Suprapubic skin (tissue), 4 donors: ENCODE data around the gene TBX4. TPM values are rescaled to one million over a fixed set of nuclear protein-coding genes. Genes with fewer than 3 reads are reported as not detected.

Experiments
- DNase-seq, 2 donors: peaks; one replicate each; pipeline ENCODE4 v3.0.0-alpha.2; 2019; ENCODE audit warnings: low spot score in 2 of 2
- H3K27ac ChIP-seq: fragments of 200-600 bp; sonication (generic); one replicate; pipeline ENCODE4 v1.5.1; 2019
- H3K27me3 ChIP-seq: fragments of 200-600 bp; sonication (generic); one replicate; pipeline ENCODE4 v1.5.1; 2019
- H3K36me3 ChIP-seq: fragments of 200-600 bp; sonication (generic); one replicate; pipeline ENCODE4 v1.5.1; 2019
- H3K4me1 ChIP-seq: fragments of 200-600 bp; sonication (generic); one replicate; pipeline ENCODE4 v1.5.1; 2019
- H3K4me3 ChIP-seq: fragments of 200-600 bp; sonication (generic); one replicate; pipeline ENCODE4 v1.5.1; 2019; ENCODE audit warnings: mild to moderate bottlenecking
- H3K9me3 ChIP-seq: fragments of 200-600 bp; sonication (generic); one replicate; pipeline ENCODE4 v1.5.1; 2019
- EP300 ChIP-seq: sonication (generic); formaldehyde crosslinking; IDR thresholded peaks from one replicate; pipeline ENCODE4 v1.6.1; 2017; ENCODE audit warnings: antibody characterized with exemption
- POLR2A ChIP-seq, 2 donors: fragments of 450-650 bp; IDR thresholded peaks; one replicate each; pipeline ENCODE4 v1.6.1; 2017; ENCODE audit warnings: antibody characterized with exemption in 2 of 2, mild to moderate bottlenecking in 2 of 2, moderate library complexity in 2 of 2
- POLR2AphosphoS5 ChIP-seq, 3 donors: sonication (generic); formaldehyde crosslinking; IDR thresholded peaks; one replicate each; pipeline ENCODE4 v1.6.1; 2017; ENCODE audit warnings: antibody characterized with exemption in 3 of 3
- WGBS: methylation state at CpG from one replicate; pipeline ENCODE4 v1.1.5; 2018; 5-methylcytosine and 5-hydroxymethylcytosine counted together
- total RNA-seq, 4 donors: library from RNA; depleted of rRNA; stranded (reverse); fragments of >200 nt; gene quantifications; one replicate each; pipeline ENCODE4 v1.1.0, GENCODE V29; 2016
- TF ChIP-seq, protein P1 (sequence below), 2 donors: fragments of 200-600 bp in 1 of 2; fragments of 450-650 bp in 1 of 2; sonication (generic) in 1 of 2; IDR thresholded peaks; one replicate each; pipeline ENCODE4 v1.5.1; 2016 to 2019; ENCODE audit warnings: antibody characterized with exemption in 2 of 2, mild to moderate bottlenecking in 1 of 2, moderate library complexity in 1 of 2

The TBX4 gene
- total RNA-seq, 4 donors from 2014 or later = 0.30 to 0.56 TPM; not detected in 2

DNA sequence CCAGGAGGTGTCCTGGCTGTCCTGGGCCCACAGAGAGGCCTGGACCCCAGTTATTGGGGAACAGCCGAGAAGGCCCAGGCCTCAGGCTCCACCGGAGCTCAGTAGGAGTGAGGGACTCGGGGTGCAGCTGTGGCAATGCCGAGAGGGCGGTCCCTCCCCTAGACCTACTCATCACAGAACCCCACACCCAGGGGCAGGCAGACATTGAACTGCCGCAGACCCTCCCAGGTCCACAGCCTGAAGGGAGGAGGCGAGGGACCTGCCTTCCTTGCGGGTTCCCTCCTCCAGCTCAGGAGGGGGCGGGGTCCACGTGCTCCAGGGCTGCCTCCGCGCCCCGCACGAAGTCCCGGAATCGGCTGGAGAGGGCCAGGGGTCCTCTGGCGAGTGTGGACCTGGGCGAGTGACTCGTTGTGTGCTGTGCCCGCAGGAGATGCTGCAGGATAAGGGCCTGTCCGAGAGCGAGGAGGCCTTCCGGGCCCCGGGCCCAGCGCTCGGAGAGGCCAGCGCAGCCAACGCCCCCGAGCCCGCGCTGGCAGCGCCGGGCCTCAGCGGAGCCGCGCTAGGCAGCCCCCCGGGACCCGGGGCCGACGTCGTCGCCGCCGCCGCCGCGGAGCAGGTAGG, 3.9 kb downstream of the TBX4 start:
- Histone ChIP-seq H3K4me3 (no peak overlapping the region), H3K27me3 (peaks cover 96% of the 10 kb centered on the region), H3K4me1 (peaks cover 31% of the 10 kb centered on the region), H3K27ac (no peak overlapping the region), H3K36me3 (no peaks in the 10 kb centered on the region), H3K9me3 (no peaks in the 10 kb centered on the region)
- peak in 1 of 2 donors; percentile 60 for DNase-seq
- 62% methylated on average over 2 of the region's 47 CpGs for WGBS
- TF ChIP-seq POLR2AphosphoS5 (IDR thresholded peaks at IDR 0.05) = no peak
- TF ChIP-seq, protein P1, sequence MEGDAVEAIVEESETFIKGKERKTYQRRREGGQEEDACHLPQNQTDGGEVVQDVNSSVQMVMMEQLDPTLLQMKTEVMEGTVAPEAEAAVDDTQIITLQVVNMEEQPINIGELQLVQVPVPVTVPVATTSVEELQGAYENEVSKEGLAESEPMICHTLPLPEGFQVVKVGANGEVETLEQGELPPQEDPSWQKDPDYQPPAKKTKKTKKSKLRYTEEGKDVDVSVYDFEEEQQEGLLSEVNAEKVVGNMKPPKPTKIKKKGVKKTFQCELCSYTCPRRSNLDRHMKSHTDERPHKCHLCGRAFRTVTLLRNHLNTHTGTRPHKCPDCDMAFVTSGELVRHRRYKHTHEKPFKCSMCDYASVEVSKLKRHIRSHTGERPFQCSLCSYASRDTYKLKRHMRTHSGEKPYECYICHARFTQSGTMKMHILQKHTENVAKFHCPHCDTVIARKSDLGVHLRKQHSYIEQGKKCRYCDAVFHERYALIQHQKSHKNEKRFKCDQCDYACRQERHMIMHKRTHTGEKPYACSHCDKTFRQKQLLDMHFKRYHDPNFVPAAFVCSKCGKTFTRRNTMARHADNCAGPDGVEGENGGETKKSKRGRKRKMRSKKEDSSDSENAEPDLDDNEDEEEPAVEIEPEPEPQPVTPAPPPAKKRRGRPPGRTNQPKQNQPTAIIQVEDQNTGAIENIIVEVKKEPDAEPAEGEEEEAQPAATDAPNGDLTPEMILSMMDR (IDR thresholded peaks at IDR 0.05) = no peak
- no peak for TF ChIP-seq POLR2A (IDR thresholded peaks at IDR 0.05)
- TF ChIP-seq EP300 = no peak

DNA sequence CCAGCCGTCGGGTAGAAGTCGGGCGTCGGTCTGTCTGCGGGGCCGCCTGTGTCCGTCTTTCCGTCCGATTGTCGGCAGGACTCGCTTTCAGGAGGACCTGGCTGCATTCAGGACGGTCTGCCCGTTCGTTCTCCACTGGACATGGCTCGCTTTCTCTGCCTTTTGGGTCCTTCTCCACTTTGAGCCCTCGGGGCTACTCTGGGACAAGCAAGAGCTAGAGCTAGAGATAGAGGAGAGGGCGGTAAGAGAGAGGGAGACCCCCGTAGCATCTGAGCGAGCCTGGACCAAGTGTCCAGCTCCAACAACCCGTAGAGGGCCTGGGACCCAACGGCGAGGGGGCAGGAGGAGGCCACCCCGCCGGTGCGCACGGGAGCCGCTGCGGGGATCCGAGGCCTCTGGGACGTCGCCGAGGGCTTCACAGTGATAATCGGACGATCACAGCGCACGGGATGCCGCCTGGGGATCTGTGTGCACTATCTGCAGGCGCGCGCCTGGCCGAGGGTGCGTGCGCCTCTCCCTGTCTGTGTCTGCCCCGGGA, 4.5 kb downstream of the TBX4 start:
- peak in 1 of 2 donors; percentile 68 for DNase-seq
- Histone ChIP-seq H3K27ac (no peak overlapping the region), H3K27me3 (peaks cover 96% of the 10 kb centered on the region), H3K9me3 (no peaks in the 10 kb centered on the region), H3K36me3 (no peaks in the 10 kb centered on the region), H3K4me3 (peak overlapping the region; percentile 35), H3K4me1 (peaks cover 28% of the 10 kb centered on the region)
- WGBS = 35% methylated on average over 12 of the region's 45 CpGs
- no peak for TF ChIP-seq POLR2AphosphoS5 (IDR thresholded peaks at IDR 0.05)

DNA sequence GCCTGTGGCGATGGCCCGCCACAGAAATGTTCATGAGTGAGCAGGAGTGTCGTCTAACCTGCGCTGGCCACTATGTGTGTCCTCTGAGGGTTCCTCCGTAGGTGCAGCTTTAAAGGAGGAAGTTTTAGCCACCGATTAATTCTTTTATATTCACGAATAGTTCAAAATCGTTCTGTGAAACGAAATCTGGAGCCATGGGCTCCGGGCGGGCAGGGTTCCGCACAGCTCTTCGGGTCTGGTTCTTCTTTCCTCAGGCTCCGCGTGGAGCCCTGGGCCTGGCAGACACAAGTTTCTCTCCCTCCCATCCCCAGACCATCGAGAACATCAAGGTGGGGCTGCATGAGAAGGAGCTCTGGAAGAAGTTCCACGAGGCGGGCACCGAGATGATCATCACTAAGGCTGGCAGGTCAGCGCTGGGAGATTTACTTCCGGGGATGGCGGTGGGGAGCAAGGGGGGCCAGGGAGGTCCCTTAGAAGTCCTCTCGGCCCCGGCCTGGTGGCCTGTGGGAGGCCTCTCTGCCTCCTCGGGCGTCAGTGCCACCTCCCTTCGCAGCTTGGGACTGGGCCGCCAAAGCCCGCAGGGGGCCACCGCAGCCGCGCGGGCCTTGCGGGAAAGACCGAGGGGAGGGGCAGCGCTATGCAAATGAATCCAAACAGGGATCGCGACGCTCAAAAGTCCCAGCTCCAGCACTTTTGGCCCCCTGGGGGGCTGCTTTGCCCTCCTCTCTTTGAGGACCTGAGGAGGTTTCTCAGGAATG, 5.2 kb downstream of the TBX4 start:
- no peaks in the 10 kb centered on the region for H3K9me3 ChIP-seq
- peak in 1 of 2 donors; percentile 64 for DNase-seq
- no peaks in the 10 kb centered on the region for H3K36me3 ChIP-seq
- H3K27me3 ChIP-seq = peaks cover 96% of the 10 kb centered on the region
- TF ChIP-seq POLR2AphosphoS5 (IDR thresholded peaks at IDR 0.05) (no peak), POLR2A (IDR thresholded peaks at IDR 0.05) (no peak), EP300 (no peak)
- TF ChIP-seq, protein P1 (IDR thresholded peaks at IDR 0.05) = no peak
- 39% methylated on average over 18 of the region's 39 CpGs for WGBS
- no peak overlapping the region for H3K27ac ChIP-seq
- peak overlapping the region; percentile 35 for H3K4me3 ChIP-seq
- peaks cover 28% of the 10 kb centered on the region for H3K4me1 ChIP-seq

DNA sequence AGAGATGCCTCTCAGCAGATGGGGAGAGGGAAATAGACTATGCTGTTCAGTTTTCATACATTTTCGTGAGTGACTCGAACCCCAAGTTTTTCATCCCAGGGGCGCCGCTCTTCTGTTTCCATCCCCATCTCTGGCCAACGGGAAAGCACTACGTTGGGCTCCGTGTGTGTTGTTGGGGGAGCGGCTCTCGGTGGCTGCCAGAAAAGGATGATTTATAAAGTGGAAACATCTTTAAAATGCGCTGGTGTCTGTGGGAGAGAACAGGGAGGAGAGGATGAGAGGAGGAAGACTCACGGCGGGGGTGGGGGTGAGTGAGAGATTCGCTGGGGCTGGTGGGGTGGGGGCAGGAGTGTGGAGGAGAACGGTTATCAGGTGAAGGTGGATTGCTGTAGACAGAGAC, 5.8 kb downstream of the TBX4 start:
- Histone ChIP-seq H3K4me1 (peaks cover 26% of the 10 kb centered on the region), H3K9me3 (no peaks in the 10 kb centered on the region), H3K36me3 (no peaks in the 10 kb centered on the region), H3K27me3 (peaks cover 97% of the 10 kb centered on the region), H3K27ac (no peak overlapping the region), H3K4me3 (peak overlapping the region; percentile 35)
- peak in 1 of 2 donors; percentile 29 for DNase-seq
- 42% methylated on average over 14 of the region's 14 CpGs for WGBS
- TF ChIP-seq, protein P1 (IDR thresholded peaks at IDR 0.05) = no peak
- TF ChIP-seq EP300 = no peak
- TF ChIP-seq POLR2A (IDR thresholded peaks at IDR 0.05) = no peak
- TF ChIP-seq POLR2AphosphoS5 (IDR thresholded peaks at IDR 0.05) = no peak

DNA sequence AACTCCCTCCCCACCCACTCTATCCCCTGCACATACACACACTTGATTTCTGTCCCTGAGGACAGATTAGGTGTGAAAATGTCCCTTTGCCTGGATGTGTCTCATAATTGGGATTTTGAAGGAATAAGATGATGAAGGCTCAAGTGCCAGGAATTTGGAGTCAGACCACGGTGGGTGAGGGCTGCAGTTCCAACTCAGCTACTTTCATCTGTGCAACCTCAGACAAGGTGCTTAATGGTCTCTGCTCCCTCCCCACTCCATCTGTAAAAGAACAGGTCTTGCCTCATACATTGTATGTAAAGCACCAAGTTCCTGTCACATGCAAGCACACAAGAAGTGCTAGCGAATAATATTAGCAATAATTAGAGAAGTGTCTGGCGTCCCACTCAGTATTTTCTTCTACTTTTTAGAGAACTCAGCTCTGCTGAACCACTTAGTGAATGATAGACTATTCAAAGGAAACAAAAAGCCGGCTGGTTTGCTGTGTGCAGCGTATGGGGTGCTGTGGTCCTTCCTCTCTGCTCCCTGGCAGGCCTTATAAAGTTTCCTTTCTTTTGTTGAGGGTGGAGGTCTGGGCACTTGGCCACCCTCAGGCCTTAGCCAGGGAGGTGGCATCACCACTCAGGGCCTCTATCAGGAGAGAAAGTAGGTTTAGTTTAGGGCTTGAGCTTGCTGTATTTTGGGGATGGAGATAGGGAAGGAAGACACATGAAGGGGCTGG, 6.4 kb downstream of the TBX4 start:
- TF ChIP-seq, protein P1 (IDR thresholded peaks at IDR 0.05) = no peak
- TF ChIP-seq POLR2AphosphoS5 (IDR thresholded peaks at IDR 0.05) = no peak
- no peak for TF ChIP-seq EP300
- no peak for TF ChIP-seq POLR2A (IDR thresholded peaks at IDR 0.05)
- DNase-seq = peak in 1 of 2 donors; percentile 40
- Histone ChIP-seq H3K4me3 (no peak overlapping the region), H3K27me3 (peaks cover 99% of the 10 kb centered on the region), H3K36me3 (no peaks in the 10 kb centered on the region), H3K4me1 (peaks cover 26% of the 10 kb centered on the region), H3K27ac (no peak overlapping the region), H3K9me3 (no peaks in the 10 kb centered on the region)
- WGBS = 73% methylated on average over 5 of the region's 5 CpGs
